Peyer's patch (tissue), 4 donors: ENCODE data around the gene MAD2L1. TPM values are rescaled to one million over a fixed set of nuclear protein-coding genes. Genes with fewer than 3 reads are reported as not detected.
A peak's percentile ranks its signal among the peaks of the same experiment; 100 is the strongest.

Source experiments
- DNase-seq, 3 donors: peaks; one replicate each; pipeline ENCODE4 v3.0.0-alpha.2; 2017 to 2019
- H3K27ac ChIP-seq, 4 donors: fragments of 200-600 bp; sonication (generic); one replicate each; pipeline ENCODE4 v1.5.1; 2016 to 2019
- H3K27me3 ChIP-seq, 2 donors: fragments of 200-600 bp; sonication (generic); one replicate each; pipeline ENCODE4 v1.5.1; 2019
- H3K36me3 ChIP-seq, 3 donors: fragments of 200-600 bp; sonication (generic); one replicate each; pipeline ENCODE4 v1.5.1; 2016 to 2019
- H3K4me1 ChIP-seq, 4 donors: fragments of 200-600 bp; sonication (generic); one replicate each; pipeline ENCODE4 v1.5.1; 2016 to 2019
- H3K4me3 ChIP-seq, 4 donors: fragments of 200-600 bp; sonication (generic); 1 replicate in 3 of 4; 2 replicates in 1 of 4; pipeline ENCODE4 v1.5.1; 2016 to 2019; ENCODE audit warnings: mild to moderate bottlenecking in 1 of 4
- H3K9me3 ChIP-seq, 4 donors: fragments of 200-600 bp; sonication (generic); one replicate each; pipeline ENCODE4 v1.5.1; 2016 to 2019; ENCODE audit warnings: mild to moderate bottlenecking in 1 of 4
- CTCF ChIP-seq, 6 experiments: fragments of 450-650 bp in 4 of 6; fragments of 200-600 bp in 2 of 6; sonication (generic) in 1 of 6; IDR thresholded peaks; one replicate each; pipeline ENCODE4 v1.5.1; 2017 to 2019; ENCODE audit warnings: antibody characterized with exemption in 6 of 6, mild to moderate bottlenecking in 3 of 6, moderate library complexity in 1 of 6
- POLR2A ChIP-seq, 2 donors: fragments of 450-650 bp; IDR thresholded peaks; one replicate each; pipeline ENCODE4 v1.5.1; 2017; ENCODE audit warnings: antibody characterized with exemption in 2 of 2, mild to moderate bottlenecking in 2 of 2, moderate library complexity in 2 of 2
- total RNA-seq, 4 donors: library from RNA; depleted of rRNA; stranded (reverse); fragments of >200 nt; gene quantifications; one replicate each; pipeline ENCODE4 v1.1.0, GENCODE V29; 2016

MAD2L1 gene
- total RNA-seq, 4 donors from 2014 or later: 0.83 to 6.7 (median 1.1) TPM

- no peaks in the 10 kb centered on the region for H3K36me3 ChIP-seq
- H3K9me3 ChIP-seq: no peaks in the 10 kb centered on the region
- no peak overlapping the region for H3K27ac ChIP-seq
Observed at GRCh38 chr4:120081726-120082125, 15.1 kb upstream of the MAD2L1 start.

DNA sequence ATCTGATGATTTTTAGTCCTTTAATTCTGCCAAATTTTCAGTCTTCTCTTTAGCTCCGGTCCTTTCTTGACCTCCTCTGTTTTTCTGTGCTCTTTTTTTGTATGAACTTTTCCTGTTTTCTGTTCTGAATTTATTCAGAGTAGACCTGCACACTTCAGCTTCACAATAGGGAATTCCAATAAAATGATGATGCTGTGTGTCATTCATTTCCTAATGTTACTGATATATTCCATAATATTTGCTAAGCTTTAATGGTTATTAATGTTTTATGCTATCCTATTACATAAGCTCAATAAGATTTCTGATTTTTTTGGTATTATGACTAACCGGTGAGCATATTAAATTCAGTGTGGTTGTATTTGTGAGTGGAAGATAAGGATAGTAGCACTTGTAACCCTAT is 13.9 kb upstream of the MAD2L1 start:
- no peaks in the 10 kb centered on the region for H3K9me3 ChIP-seq
- no peak overlapping the region for H3K27ac ChIP-seq
- H3K4me3 ChIP-seq: no peak overlapping the region
- TF ChIP-seq CTCF (IDR thresholded peaks at IDR 0.05): no peak
- no peak for TF ChIP-seq POLR2A (IDR thresholded peaks at IDR 0.05)
- H3K4me1 ChIP-seq: no peaks in the 10 kb centered on the region
- no peak for DNase-seq
- H3K36me3 ChIP-seq: no peaks in the 10 kb centered on the region
- H3K27me3 ChIP-seq: no peaks in the 10 kb centered on the region

More at GRCh38 chr4:120081726-120082125, 15.1 kb upstream of the MAD2L1 start:
- TF ChIP-seq CTCF (IDR thresholded peaks at IDR 0.05): no peak
- TF ChIP-seq POLR2A (IDR thresholded peaks at IDR 0.05): no peak
- H3K4me3 ChIP-seq: no peak overlapping the region
- H3K4me1 ChIP-seq: no peaks in the 10 kb centered on the region
- DNase-seq: no peak
- no peaks in the 10 kb centered on the region for H3K27me3 ChIP-seq

- TF ChIP-seq CTCF (IDR thresholded peaks at IDR 0.05) (no peak), POLR2A (IDR thresholded peaks at IDR 0.05) (no peak)
- no peak overlapping the region for H3K4me3 ChIP-seq
- DNase-seq: no peak
- H3K27ac ChIP-seq: no peak overlapping the region
- H3K36me3 ChIP-seq: no peaks in the 10 kb centered on the region
- no peaks in the 10 kb centered on the region for H3K4me1 ChIP-seq
- no peaks in the 10 kb centered on the region for H3K9me3 ChIP-seq
- H3K27me3 ChIP-seq: no peaks in the 10 kb centered on the region
Observed at GRCh38 chr4:120079839-120080520, 13.3 kb upstream of the MAD2L1 start.

- H3K4me1 ChIP-seq: no peaks in the 10 kb centered on the region
- H3K9me3 ChIP-seq: no peaks in the 10 kb centered on the region
- DNase-seq: no peak
- H3K36me3 ChIP-seq: no peaks in the 10 kb centered on the region
- no peak for TF ChIP-seq POLR2A (IDR thresholded peaks at IDR 0.05)
- TF ChIP-seq CTCF (IDR thresholded peaks at IDR 0.05): no peak
- H3K27me3 ChIP-seq: no peaks in the 10 kb centered on the region
- no peak overlapping the region for H3K4me3 ChIP-seq
- no peak overlapping the region for H3K27ac ChIP-seq
Observed at GRCh38 chr4:120078216-120078615, 11.6 kb upstream of the MAD2L1 start.

GRCh38 chr4:120071192-120071795 is 4.6 kb upstream of the MAD2L1 start:
- TF ChIP-seq POLR2A (IDR thresholded peaks at IDR 0.05): no peak
- TF ChIP-seq CTCF (IDR thresholded peaks at IDR 0.05): peak; percentile 40 to 86 (median 78)
- peak in 2 of 3 donors; percentile 43 to 56 for DNase-seq
- H3K4me3 ChIP-seq: no peak overlapping the region

More at GRCh38 chr4:120071192-120071795, 4.6 kb upstream of the MAD2L1 start:
- no peak overlapping the region for H3K27ac ChIP-seq
- peaks cover 0 to 11% (median 4%) of the 10 kb centered on the region in 4 donors for H3K4me1 ChIP-seq
- no peaks in the 10 kb centered on the region for H3K27me3 ChIP-seq
- H3K9me3 ChIP-seq: no peaks in the 10 kb centered on the region
- H3K36me3 ChIP-seq: no peaks in the 10 kb centered on the region
